Activated naive CD8-positive, alpha-beta T cell (primary cell): ENCODE data around the gene TACR2.
A peak's percentile ranks its signal among the peaks of the same experiment; 100 is the strongest.

Experiments used
- H3K27ac Mint-ChIP-seq: one replicate; pipeline ENCODE4 v1.8.0; 2021; ENCODE audit warnings: mixed read lengths
- H3K27me3 Mint-ChIP-seq: one replicate; pipeline ENCODE4 v1.8.0; 2021; ENCODE audit warnings: mixed read lengths
- H3K36me3 Mint-ChIP-seq: one replicate; pipeline ENCODE4 v1.8.0; 2021; ENCODE audit warnings: mixed read lengths
- H3K4me1 Mint-ChIP-seq: one replicate; pipeline ENCODE4 v1.8.0; 2021; ENCODE audit warnings: low read depth, mixed read lengths
- H3K4me3 Mint-ChIP-seq: one replicate; pipeline ENCODE4 v1.8.0; 2021; ENCODE audit warnings: mild to moderate bottlenecking, mixed read lengths
- H3K9me3 Mint-ChIP-seq: one replicate; pipeline ENCODE4 v1.8.0; 2021; ENCODE audit warnings: low read depth, mixed read lengths

The TACR2 gene

GRCh38 chr10:69415951-69416350, 767 bp downstream of the TACR2 start:
- Mint-ChIP-seq H3K27ac (no peak overlapping the region), H3K36me3 (no peaks in the 10 kb centered on the region), H3K9me3 (no peaks in the 10 kb centered on the region), H3K27me3 (no peaks in the 10 kb centered on the region), H3K4me3 (no peak overlapping the region), H3K4me1 (peaks cover 1% of the 10 kb centered on the region)

- Mint-ChIP-seq H3K4me1 (peaks cover 1% of the 10 kb centered on the region), H3K9me3 (no peaks in the 10 kb centered on the region), H3K27me3 (no peaks in the 10 kb centered on the region), H3K36me3 (no peaks in the 10 kb centered on the region), H3K27ac (no peak overlapping the region), H3K4me3 (no peak overlapping the region)
Measured at GRCh38 chr10:69415049-69415448, 1.7 kb downstream of the TACR2 start.

GRCh38 chr10:69414036-69415018, 2.4 kb downstream of the TACR2 start:
- Mint-ChIP-seq H3K36me3 (no peaks in the 10 kb centered on the region), H3K27me3 (no peaks in the 10 kb centered on the region), H3K4me3 (no peak overlapping the region), H3K4me1 (peaks cover 3% of the 10 kb centered on the region), H3K9me3 (no peaks in the 10 kb centered on the region), H3K27ac (no peak overlapping the region)

- Mint-ChIP-seq H3K4me3 (no peak overlapping the region), H3K9me3 (no peaks in the 10 kb centered on the region), H3K4me1 (peaks cover 6% of the 10 kb centered on the region), H3K36me3 (no peaks in the 10 kb centered on the region), H3K27ac (no peak overlapping the region), H3K27me3 (no peaks in the 10 kb centered on the region)
Measured at GRCh38 chr10:69413221-69413865, 3.4 kb downstream of the TACR2 start.

- Mint-ChIP-seq H3K9me3 (no peaks in the 10 kb centered on the region), H3K4me1 (peaks cover 11% of the 10 kb centered on the region), H3K27me3 (no peaks in the 10 kb centered on the region), H3K27ac (no peak overlapping the region), H3K4me3 (no peak overlapping the region), H3K36me3 (no peaks in the 10 kb centered on the region)
Measured at GRCh38 chr10:69412232-69412790, 4.4 kb downstream of the TACR2 start.

GRCh38 chr10:69411476-69411875, 5.2 kb downstream of the TACR2 start:
- H3K27me3 Mint-ChIP-seq = no peaks in the 10 kb centered on the region

GRCh38 chr10:69410487-69410886, 6.2 kb downstream of the TACR2 start:
- H3K27ac Mint-ChIP-seq = no peak overlapping the region
- peaks cover 13% of the 10 kb centered on the region for H3K4me1 Mint-ChIP-seq
- H3K36me3 Mint-ChIP-seq = no peaks in the 10 kb centered on the region
- no peaks in the 10 kb centered on the region for H3K27me3 Mint-ChIP-seq
- no peaks in the 10 kb centered on the region for H3K9me3 Mint-ChIP-seq
- H3K4me3 Mint-ChIP-seq = no peak overlapping the region

More at GRCh38 chr10:69411476-69411875, 5.2 kb downstream of the TACR2 start:
- Mint-ChIP-seq H3K4me3 (no peak overlapping the region), H3K27ac (no peak overlapping the region), H3K9me3 (no peaks in the 10 kb centered on the region), H3K4me1 (peaks cover 13% of the 10 kb centered on the region), H3K36me3 (no peaks in the 10 kb centered on the region)

GRCh38 chr10:69409968-69410367, 6.8 kb downstream of the TACR2 start:
- H3K9me3 Mint-ChIP-seq = no peaks in the 10 kb centered on the region

GRCh38 chr10:69409176-69409495, 7.6 kb downstream of the TACR2 start:
- peak overlapping the region; percentile 86 for H3K27ac Mint-ChIP-seq
- H3K27me3 Mint-ChIP-seq = no peaks in the 10 kb centered on the region
- no peaks in the 10 kb centered on the region for H3K9me3 Mint-ChIP-seq
- no peaks in the 10 kb centered on the region for H3K36me3 Mint-ChIP-seq
- H3K4me3 Mint-ChIP-seq = peak overlapping the region; percentile 68
- H3K4me1 Mint-ChIP-seq = peaks cover 13% of the 10 kb centered on the region

More at GRCh38 chr10:69409968-69410367, 6.8 kb downstream of the TACR2 start:
- Mint-ChIP-seq H3K27me3 (no peaks in the 10 kb centered on the region), H3K4me1 (peaks cover 13% of the 10 kb centered on the region), H3K27ac (no peak overlapping the region), H3K4me3 (no peak overlapping the region), H3K36me3 (no peaks in the 10 kb centered on the region)

GRCh38 chr10:69408318-69409175, 8.2 kb downstream of the TACR2 start:
- Mint-ChIP-seq H3K4me1 (peaks cover 13% of the 10 kb centered on the region), H3K27me3 (no peaks in the 10 kb centered on the region), H3K4me3 (peak overlapping the region; percentile 68), H3K9me3 (no peaks in the 10 kb centered on the region), H3K36me3 (no peaks in the 10 kb centered on the region), H3K27ac (peak overlapping the region; percentile 86)

- Mint-ChIP-seq H3K9me3 (no peaks in the 10 kb centered on the region), H3K4me3 (peak overlapping the region; percentile 58)
Measured at GRCh38 chr10:69407621-69408301, 9.0 kb downstream of the TACR2 start.

GRCh38 chr10:69406816-69407580, 9.7 kb downstream of the TACR2 start:
- Mint-ChIP-seq H3K27me3 (no peaks in the 10 kb centered on the region), H3K27ac (peak overlapping the region; percentile 29), H3K36me3 (no peaks in the 10 kb centered on the region), H3K4me3 (no peak overlapping the region), H3K4me1 (peaks cover 11% of the 10 kb centered on the region), H3K9me3 (no peaks in the 10 kb centered on the region)

More at GRCh38 chr10:69407621-69408301, 9.0 kb downstream of the TACR2 start:
- Mint-ChIP-seq H3K36me3 (no peaks in the 10 kb centered on the region), H3K27me3 (no peaks in the 10 kb centered on the region), H3K4me1 (peaks cover 11% of the 10 kb centered on the region), H3K27ac (no peak overlapping the region)

GRCh38 chr10:69406302-69406811, 10.4 kb downstream of the TACR2 start:
- Mint-ChIP-seq H3K27ac (peak overlapping the region; percentile 29), H3K4me1 (peaks cover 11% of the 10 kb centered on the region), H3K27me3 (no peaks in the 10 kb centered on the region), H3K36me3 (no peaks in the 10 kb centered on the region), H3K4me3 (no peak overlapping the region), H3K9me3 (no peaks in the 10 kb centered on the region)
